Keratinocyte (primary cell): ENCODE measurements around the gene DCAF17. TPM values are rescaled to one million over a fixed set of nuclear protein-coding genes. Genes with fewer than 3 reads are reported as not detected.

ENCODE experiments used
- DNase-seq: peaks from one replicate; pipeline ENCODE4 v3.0.0-alpha.2; 2011; ENCODE audit warnings: low read depth, missing footprints, low spot score
- FAIRE-seq: peaks from 2 replicates; lab custom pipeline; 2011; peaks lifted over from hg19 to GRCh38; lab: Jason Lieb, UNC
- H2AFZ ChIP-seq: 2 replicates; pipeline ENCODE4 v1.6.0; 2012; ENCODE audit warnings: low read length, control low read depth, inconsistent platforms; ENCODE audit not compliant: control insufficient read depth
- H3K27ac ChIP-seq: 2 replicates; pipeline ENCODE4 v1.5.1; 2011; ENCODE audit warnings: low read length; ENCODE audit not compliant: control insufficient read depth, insufficient read depth
- H3K27me3 ChIP-seq: 3 replicates; pipeline ENCODE4 v1.6.0; 2011; ENCODE audit warnings: low read length; ENCODE audit not compliant: control insufficient read depth, insufficient read depth; ENCODE audit errors: extremely low read depth
- H3K36me3 ChIP-seq, 2 experiments: 2 replicates in 1 of 2; 3 replicates in 1 of 2; pipeline ENCODE4 v1.5.1; 2011; ENCODE audit warnings: low read length in 2 of 2, mild to moderate bottlenecking in 1 of 2; ENCODE audit not compliant: control insufficient read depth in 2 of 2, insufficient read depth in 2 of 2; ENCODE audit errors: extremely low read depth in 1 of 2
- H3K4me1 ChIP-seq: 3 replicates; pipeline ENCODE4 v1.5.1; 2011; ENCODE audit warnings: low read length; ENCODE audit not compliant: control insufficient read depth, insufficient read depth; ENCODE audit errors: extremely low read depth
- H3K4me2 ChIP-seq: 3 replicates; pipeline ENCODE4 v1.6.0; 2011; ENCODE audit warnings: low read depth, low read length; ENCODE audit not compliant: control insufficient read depth, insufficient read depth; ENCODE audit errors: extremely low read depth
- H3K4me3 ChIP-seq, 3 experiments: fragments of 200-600 bp in 1 of 3; sonication (generic) in 1 of 3; 2 replicates in 2 of 3; 3 replicates in 1 of 3; pipeline ENCODE4 v1.5.1; 2011 to 2016; ENCODE audit warnings: low read length in 3 of 3, mild to moderate bottlenecking in 3 of 3, control low read depth in 2 of 3, inconsistent platforms in 1 of 3, low read depth in 1 of 3, mixed read lengths in 1 of 3, mixed run types in 1 of 3, moderate library complexity in 1 of 3; ENCODE audit not compliant: control insufficient read depth in 2 of 3, insufficient read depth in 2 of 3; ENCODE audit errors: extremely low read depth in 1 of 3
- H3K79me2 ChIP-seq: 2 replicates; pipeline ENCODE4 v1.6.0; 2012; ENCODE audit warnings: low read length; ENCODE audit not compliant: control insufficient read depth, insufficient read depth
- H3K9ac ChIP-seq: 3 replicates; pipeline ENCODE4 v1.6.0; 2011; ENCODE audit warnings: low read length; ENCODE audit not compliant: control insufficient read depth, insufficient read depth; ENCODE audit errors: extremely low read depth
- H3K9me1 ChIP-seq: 3 replicates; pipeline ENCODE4 v1.6.0; 2011; ENCODE audit warnings: low read length; ENCODE audit not compliant: control insufficient read depth, insufficient read depth; ENCODE audit errors: extremely low read depth
- H3K9me3 ChIP-seq: 2 replicates; pipeline ENCODE4 v1.5.1; 2012; ENCODE audit warnings: low read depth, low read length; ENCODE audit not compliant: control insufficient read depth
- H4K20me1 ChIP-seq: 3 replicates; pipeline ENCODE4 v1.6.0; 2011; ENCODE audit warnings: low read length; ENCODE audit not compliant: control insufficient read depth, insufficient read depth; ENCODE audit errors: extremely low read depth
- CTCF ChIP-seq, 3 experiments: IDR thresholded peaks in 1 of 3; conservative IDR thresholded peaks in 1 of 3; optimal IDR thresholded peaks in 1 of 3; 2 replicates in 2 of 3; 3 replicates in 1 of 3; pipeline versions ENCODE3 to v1.5.1; 2011; ENCODE audit warnings: low read length in 3 of 3, mild to moderate bottlenecking in 3 of 3, moderate library complexity in 2 of 3, control low read depth in 1 of 3, inconsistent platforms in 1 of 3; ENCODE audit not compliant: insufficient read depth in 2 of 3; ENCODE audit errors: extremely low read depth in 1 of 3
- EZH2 ChIP-seq: IDR thresholded peaks from one replicate; pipeline ENCODE4 v1.6.1; 2012; ENCODE audit warnings: inconsistent platforms, mild to moderate bottlenecking, low read length, moderate library complexity
- dilution Hi-C: fragments of 300-500 bp; cut with MboI; formaldehyde crosslinking; loops from one replicate; pipeline ENCODE4 v1.7.0; 2020; ENCODE audit warnings: low sequenced_read_pairs; ENCODE audit not compliant: extremely low pct_ligation_motif_present
- polyA plus RNA-seq, 5 experiments: library from polyadenylated mRNA; depleted of rRNA in 3 of 5; stranded (reverse) in 3 of 5; stranded (forward) in 1 of 5; unstranded in 1 of 5; fragments of >200 nt; gene quantifications; 1 replicate in 1 of 5; 2 replicates in 3 of 5; 3 replicates in 1 of 5; pipeline versions ENCODE4 v1.2.1 to v1.2.3, GENCODE V29; 2011 to 2012; ENCODE audit warnings: missing spikeins in 2 of 5, low read depth in 1 of 5, low replicate concordance in 1 of 5

The DCAF17 gene
- polyA plus RNA-seq, 1 donor (not counting 4 experiments of a cell fraction or from before 2014, with no cell fraction given), result 22.9 TPM

- no peak overlapping the region for H3K4me2 ChIP-seq
Observed at GRCh38 chr2:171475979-171476378, 42.0 kb downstream of the DCAF17 start.

DNA sequence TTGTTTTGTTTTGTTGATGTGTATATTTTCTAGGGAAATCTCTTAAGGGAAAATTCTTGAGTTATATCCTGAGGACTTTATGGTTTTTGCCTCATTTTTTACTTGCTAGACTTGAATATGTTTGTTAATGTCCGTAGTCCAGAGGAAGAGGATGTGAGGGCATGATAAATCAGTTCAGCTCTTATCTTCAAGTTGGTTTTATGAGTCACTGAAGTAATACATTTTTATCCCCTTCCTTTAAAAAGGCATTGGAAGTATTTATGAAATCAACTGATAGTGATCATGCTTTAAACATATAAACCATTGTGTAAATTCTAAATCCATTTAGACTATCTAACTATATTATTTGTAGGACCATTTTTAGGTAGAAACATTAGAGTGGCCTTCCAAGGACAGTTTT lies 44.3 kb downstream of the DCAF17 start:
- Histone ChIP-seq H3K79me2 (no peaks in the 10 kb centered on the region), H3K4me3 (no peak overlapping the region), H4K20me1 (no peaks in the 10 kb centered on the region), H3K27ac (no peak overlapping the region), H3K27me3 (no peaks in the 10 kb centered on the region), H2AFZ (no peak overlapping the region), H3K36me3 (peaks cover 10 to 12% of the 10 kb centered on the region in 2 experiments), H3K9me1 (no peaks in the 10 kb centered on the region), H3K4me2 (no peak overlapping the region), H3K4me1 (no peaks in the 10 kb centered on the region), H3K9me3 (no peaks in the 10 kb centered on the region), H3K9ac (no peak overlapping the region)
- DNase-seq, result no peak
- TF ChIP-seq CTCF (optimal IDR thresholded peaks at IDR 0.05 in 1 of 3, IDR thresholded peaks at IDR 0.05 in 1 of 3, conservative IDR thresholded peaks at IDR 0.05 in 1 of 3; ENCODE audit: extremely low read depth in 1 of 3, insufficient read depth in 2 of 3, low read length in 3 of 3) (no peak), EZH2 (no peak)
- FAIRE-seq, result no peak
- dilution Hi-C loops, result no loop called here

More at GRCh38 chr2:171475979-171476378, 42.0 kb downstream of the DCAF17 start:
- FAIRE-seq (no peak), DNase-seq (no peak)
- Histone ChIP-seq H3K9me3 (no peaks in the 10 kb centered on the region), H3K9me1 (no peaks in the 10 kb centered on the region), H3K4me1 (no peaks in the 10 kb centered on the region), H3K9ac (no peak overlapping the region), H4K20me1 (no peaks in the 10 kb centered on the region), H3K27ac (no peak overlapping the region), H3K27me3 (no peaks in the 10 kb centered on the region), H3K79me2 (no peaks in the 10 kb centered on the region), H3K36me3 (peaks cover 4 to 11% of the 10 kb centered on the region in 2 experiments), H2AFZ (no peak overlapping the region), H3K4me3 (no peak overlapping the region)
- TF ChIP-seq EZH2, result no peak
- TF ChIP-seq CTCF (optimal IDR thresholded peaks at IDR 0.05 in 1 of 3, IDR thresholded peaks at IDR 0.05 in 1 of 3, conservative IDR thresholded peaks at IDR 0.05 in 1 of 3; ENCODE audit: extremely low read depth in 1 of 3, insufficient read depth in 2 of 3, low read length in 3 of 3), result no peak
- dilution Hi-C loops, result no loop called here
